HG02852 (cell line): ENCODE measurements around the gene MMP21.
A peak's percentile ranks its signal among the peaks of the same experiment; 100 is the strongest.

ENCODE experiments used
- ATAC-seq: cut with Tn5 transposase; IDR thresholded peaks from one replicate; pipeline ENCODE4 v1.9.1; 2021; ENCODE audit warnings: mild to moderate bottlenecking, moderate library complexity; ENCODE audit not compliant: unreplicated experiment

MMP21 gene

GRCh38 chr10:125795128-125795527 lies 19.5 kb upstream of the MMP21 start:
- no peak for ATAC-seq

GRCh38 chr10:125792342-125793300 lies 17.0 kb upstream of the MMP21 start:
- no peak for ATAC-seq

- ATAC-seq: no peak
Measured at GRCh38 chr10:125788156-125789034, 12.8 kb upstream of the MMP21 start.

GRCh38 chr10:125785791-125786190 lies 10.2 kb upstream of the MMP21 start:
- no peak for ATAC-seq

GRCh38 chr10:125783957-125784356 lies 8.3 kb upstream of the MMP21 start:
- ATAC-seq: peak; percentile 80

GRCh38 chr10:125783408-125783807 lies 7.8 kb upstream of the MMP21 start:
- no peak for ATAC-seq

- ATAC-seq: no peak
Measured at GRCh38 chr10:125782616-125783015, 7.0 kb upstream of the MMP21 start.

DNA sequence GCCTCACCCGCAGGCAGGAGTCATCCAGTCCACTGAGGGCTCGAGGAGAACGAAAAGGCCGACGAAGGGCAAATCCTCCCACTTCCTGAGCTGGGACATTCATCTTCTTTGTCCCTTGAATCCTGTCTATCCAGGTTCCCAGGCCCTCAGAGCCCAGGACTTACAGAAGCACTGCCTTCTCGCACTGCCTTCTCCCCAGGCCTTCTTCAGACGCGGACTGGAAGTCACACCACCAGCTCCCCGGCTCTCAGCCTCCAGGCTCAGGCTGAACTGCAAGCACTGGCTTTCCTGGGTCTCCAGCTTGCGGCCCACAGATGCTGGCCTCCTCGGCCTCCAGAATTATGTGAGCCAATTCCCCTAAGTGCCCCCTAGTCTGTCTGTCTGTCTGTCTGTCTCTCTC lies 6.4 kb upstream of the MMP21 start:
- ATAC-seq: no peak

DNA sequence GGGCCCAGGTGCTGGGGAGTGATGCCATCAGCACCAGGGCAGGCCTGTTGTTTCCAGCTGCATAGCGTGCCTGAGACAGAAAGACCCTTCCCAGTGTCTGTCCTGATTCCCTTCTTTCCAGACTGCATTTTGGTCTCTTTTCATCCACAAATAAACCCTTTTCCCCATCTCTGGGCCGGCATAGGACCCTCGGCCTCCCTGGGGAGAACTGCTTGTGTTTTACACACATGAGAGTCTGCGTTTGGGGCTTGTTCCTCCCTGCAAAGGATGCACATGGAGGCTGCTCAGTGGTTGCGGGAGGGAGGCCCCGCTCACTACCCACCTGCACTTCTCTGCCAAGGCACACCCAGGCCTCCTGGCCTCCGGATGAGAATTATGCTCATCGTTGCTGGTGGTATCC lies 5.8 kb upstream of the MMP21 start:
- no peak for ATAC-seq

DNA sequence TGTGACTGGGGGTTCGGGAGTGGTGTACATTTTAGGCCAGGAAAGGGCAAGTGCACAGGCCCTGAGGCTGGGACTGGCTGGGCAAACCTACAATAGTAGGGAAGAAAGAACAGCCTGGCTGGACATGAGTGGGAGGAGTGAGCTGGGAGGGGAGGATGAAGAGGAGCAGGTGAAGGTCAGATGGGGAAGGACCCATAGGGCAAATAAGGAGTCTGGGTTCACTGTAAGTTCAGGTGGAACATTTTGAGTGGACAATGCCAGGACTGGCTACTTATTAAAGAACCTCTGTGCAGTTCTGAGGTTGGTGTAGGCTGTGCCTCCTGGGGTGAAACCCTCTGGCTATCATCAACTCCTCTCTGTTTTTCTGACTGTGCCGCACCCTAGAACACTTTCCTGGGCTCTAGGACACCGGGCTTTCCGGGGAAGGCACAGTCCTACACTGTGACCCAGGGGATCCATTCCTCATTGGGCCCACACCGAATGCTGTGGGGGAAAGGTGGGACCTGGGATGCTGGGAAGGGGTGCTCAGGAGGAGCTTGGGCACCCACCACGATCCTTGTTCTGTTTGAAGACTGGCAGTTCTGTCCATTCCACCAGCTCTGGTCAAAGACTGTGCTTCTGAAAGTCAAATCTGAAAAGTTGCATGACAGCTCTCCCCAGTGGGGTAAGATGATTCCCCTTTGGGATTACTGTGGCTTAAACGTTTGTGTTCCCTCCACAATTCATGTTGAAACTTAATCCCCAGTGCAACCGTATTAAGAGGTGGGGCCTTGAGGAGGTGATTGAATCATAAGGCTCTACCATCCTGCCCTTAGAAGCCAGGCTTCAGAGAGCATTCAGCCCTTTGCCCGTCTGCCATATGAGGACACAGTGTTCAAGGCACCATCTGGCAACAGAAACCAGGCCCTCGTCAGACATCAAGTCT lies 4.0 kb upstream of the MMP21 start:
- ATAC-seq: no peak

DNA sequence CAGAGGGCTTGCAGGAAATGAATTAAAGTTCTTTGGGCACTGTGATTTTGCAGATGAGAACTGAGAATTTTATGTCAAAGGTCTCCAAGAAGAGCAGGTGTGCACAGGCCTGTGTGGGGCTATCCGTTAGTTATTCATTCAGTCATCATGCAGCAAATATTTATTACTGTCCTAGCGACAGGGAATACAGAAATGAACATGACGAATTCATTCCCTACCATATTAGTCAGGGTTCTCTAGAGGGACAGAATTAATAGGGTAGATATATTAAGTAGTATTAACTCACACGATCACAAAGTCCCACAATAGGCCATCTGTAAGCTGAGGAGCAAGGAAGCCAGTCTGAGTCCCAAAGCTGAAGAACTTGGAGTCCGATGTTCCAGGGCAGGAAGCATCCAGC lies 2.9 kb upstream of the MMP21 start:
- no peak for ATAC-seq

DNA sequence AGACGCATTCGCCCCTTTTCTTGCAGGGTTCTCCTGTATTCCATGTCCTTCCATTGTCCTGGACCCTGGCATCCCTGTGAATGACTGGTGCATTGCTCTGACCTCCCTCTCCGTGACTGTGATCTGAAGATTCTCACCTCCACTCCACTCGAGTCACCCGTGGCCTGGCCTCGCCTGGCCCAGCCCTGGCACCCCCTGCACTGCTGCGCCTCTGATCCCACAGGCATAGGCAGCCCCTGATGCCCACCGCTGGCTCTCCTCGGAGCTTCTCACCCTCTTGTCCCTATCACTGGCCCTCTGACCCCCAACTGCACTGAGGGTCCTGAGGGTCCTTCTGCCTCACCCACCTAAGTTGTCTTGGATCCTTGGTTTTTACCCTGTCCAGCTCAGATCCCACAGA lies 2.2 kb upstream of the MMP21 start:
- no peak for ATAC-seq

GRCh38 chr10:125774581-125775191 lies 935 bp downstream of the MMP21 start:
- ATAC-seq: no peak

DNA sequence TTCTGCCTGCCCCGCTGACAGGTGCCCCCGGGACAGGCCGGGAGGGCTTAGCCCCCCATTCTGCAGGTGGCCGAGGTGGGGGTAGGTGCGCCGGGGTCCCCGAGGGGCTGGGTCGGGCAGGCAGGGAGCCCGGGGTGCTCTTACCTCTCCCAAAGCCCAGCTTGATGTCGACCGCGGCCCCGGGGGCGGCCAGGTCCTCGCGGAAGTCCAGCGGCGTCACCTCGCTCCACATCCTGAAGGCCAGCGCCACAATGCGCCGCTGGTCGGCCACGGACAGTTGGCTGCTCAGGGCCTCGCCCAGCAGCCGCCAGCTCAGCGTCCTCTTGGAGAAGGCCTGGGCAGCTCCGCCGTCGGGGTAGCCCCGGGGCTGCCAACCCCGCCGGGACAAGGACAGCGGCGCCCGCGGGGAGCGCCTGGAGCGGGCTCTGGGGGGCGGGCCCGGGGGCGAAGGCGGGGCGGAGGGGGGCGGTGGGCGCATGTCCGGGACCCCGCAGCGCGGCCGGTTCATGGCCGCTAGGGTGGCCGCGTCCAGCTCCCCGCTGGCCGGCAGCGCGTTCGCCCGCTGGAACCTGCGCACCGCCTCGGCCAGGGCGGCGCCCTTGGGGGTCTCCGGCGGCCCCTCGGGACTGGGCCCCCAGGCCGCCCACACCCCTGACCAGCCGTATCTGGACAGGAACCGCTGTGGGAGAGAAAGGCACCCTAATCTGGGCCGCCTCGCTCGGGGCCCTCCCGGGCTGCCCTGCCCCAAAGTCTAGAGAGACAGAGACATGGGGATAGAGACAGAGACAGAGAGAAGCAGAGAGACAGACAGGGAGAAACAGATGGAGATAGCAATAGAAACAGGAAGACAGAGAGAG lies 1.7 kb downstream of the MMP21 start:
- ATAC-seq: no peak

DNA sequence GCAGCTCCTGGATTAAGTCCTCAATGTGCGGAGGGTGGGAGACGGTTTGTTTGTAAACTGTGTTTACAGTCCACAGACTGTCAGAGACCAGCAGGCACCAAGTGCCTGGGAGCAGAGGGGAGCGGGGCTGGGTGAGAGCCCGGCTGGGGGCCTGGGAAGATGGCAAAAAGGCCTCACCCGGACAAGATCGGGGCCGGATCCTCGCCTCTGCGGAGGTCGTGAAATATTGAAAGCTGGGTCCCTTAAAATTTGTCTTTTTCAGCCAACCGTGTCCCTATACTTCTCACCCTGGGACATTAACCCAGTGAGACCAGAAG lies 2.8 kb downstream of the MMP21 start:
- no peak for ATAC-seq

DNA sequence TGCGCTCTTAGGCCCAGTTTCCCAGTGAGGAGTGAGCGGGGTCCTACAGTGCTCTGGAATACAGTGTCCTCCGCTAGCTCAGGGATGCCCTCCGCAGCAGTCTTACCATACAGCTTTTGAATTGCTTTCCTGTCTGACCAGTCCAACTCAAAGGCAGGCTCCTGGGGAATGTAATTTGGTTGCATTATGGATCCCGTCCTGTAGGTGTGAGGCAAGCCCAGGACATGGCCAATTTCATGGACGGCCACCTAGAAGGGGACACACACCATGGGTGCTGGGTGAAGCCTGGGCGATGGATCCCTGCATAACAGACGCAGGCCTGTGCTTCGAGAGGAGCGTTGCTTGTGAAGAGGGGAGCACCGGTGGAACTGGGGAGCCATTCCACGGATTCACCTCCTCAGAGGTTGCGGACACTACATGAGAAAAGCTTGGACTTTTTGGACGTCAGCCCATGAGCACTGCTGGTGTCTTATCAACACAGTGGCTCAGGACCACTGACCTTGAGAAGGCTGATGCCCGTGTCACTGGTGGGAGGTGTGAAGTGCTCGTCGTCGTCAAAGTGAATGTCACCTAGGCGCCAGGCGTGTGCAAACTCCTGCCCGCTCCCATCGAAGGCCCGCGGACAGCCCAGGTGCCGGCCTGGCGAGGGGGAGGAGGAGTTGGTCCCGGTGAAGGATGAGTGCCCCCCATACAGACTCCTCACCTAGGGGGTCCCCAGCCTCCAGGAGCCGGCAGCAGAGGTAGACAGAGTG lies 3.3 kb downstream of the MMP21 start:
- ATAC-seq: no peak

DNA sequence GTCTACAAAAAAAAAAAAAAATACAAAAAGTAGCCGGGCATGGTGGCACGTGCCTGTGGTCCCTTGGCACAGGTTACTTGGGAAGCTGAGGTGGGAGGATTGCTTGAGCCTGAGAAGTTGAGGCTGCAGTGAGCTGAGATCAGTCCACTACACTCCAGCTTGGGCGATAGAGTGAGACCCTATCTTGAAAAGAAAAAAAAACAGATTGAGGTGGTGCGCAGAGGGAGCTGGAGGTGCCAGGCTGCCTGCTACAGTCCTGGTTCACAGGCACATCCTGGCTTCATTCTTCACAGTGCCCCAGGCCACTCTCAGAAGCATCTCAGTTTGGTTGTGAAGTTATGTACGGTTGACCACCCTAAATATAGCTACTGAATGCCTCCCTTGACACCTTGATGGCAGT lies 4.8 kb downstream of the MMP21 start:
- no peak for ATAC-seq

- ATAC-seq: no peak
Measured at GRCh38 chr10:125769175-125769574, 6.4 kb downstream of the MMP21 start.
